ENCODE results near the gene CENPM. TPM values are rescaled to one million over a fixed set of nuclear protein-coding genes. Genes with fewer than 3 reads are reported as not detected.

CENPM gene
- total RNA-seq, result 3.2 TPM

- peak; percentile 91 for DNase-seq (ENCODE audit: low spot score)
These were observed at the start of gene CENPM for GRCh38 chr22:41946629-41947423. Gene CENPM, minus strand, starts transcription at chr22:41947152. Its CDS starts 76 bp downstream, at chr22:41947076.

- no peak for DNase-seq (ENCODE audit: low spot score)
These were observed 48.3 kb upstream of the CENPM start for GRCh38 chr22:41995211-41995610.

- no peak for DNase-seq (ENCODE audit: low spot score)
These were observed 45.5 kb upstream of the CENPM start for GRCh38 chr22:41992496-41992895.

- no peak for DNase-seq (ENCODE audit: low spot score)
These were observed 44.2 kb upstream of the CENPM start for GRCh38 chr22:41991111-41991510.

GRCh38 chr22:41989246-41989645 lies 42.3 kb upstream of the CENPM start:
- no peak for DNase-seq (ENCODE audit: low spot score)

GRCh38 chr22:41987276-41987675 lies 40.3 kb upstream of the CENPM start:
- no peak for DNase-seq (ENCODE audit: low spot score)

- DNase-seq (ENCODE audit: low spot score), result no peak
These were observed 36.8 kb upstream of the CENPM start for GRCh38 chr22:41983513-41984405.

- DNase-seq (ENCODE audit: low spot score), result no peak
These were observed 35.9 kb upstream of the CENPM start for GRCh38 chr22:41982865-41983264.

- no peak for DNase-seq (ENCODE audit: low spot score)
These were observed 32.7 kb upstream of the CENPM start for GRCh38 chr22:41979423-41980250.

- no peak for DNase-seq (ENCODE audit: low spot score)
These were observed 31.8 kb upstream of the CENPM start for GRCh38 chr22:41978732-41979131.

GRCh38 chr22:41976961-41977566 lies 30.1 kb upstream of the CENPM start:
- DNase-seq (ENCODE audit: low spot score), result no peak

- DNase-seq (ENCODE audit: low spot score), result peak; percentile 45
These were observed 29.3 kb upstream of the CENPM start for GRCh38 chr22:41976070-41976901.

- no peak for DNase-seq (ENCODE audit: low spot score)
These were observed 28.5 kb upstream of the CENPM start for GRCh38 chr22:41975299-41976069.

GRCh38 chr22:41974691-41975290 lies 27.8 kb upstream of the CENPM start:
- DNase-seq (ENCODE audit: low spot score), result no peak

- DNase-seq (ENCODE audit: low spot score), result no peak
These were observed 24.5 kb upstream of the CENPM start for GRCh38 chr22:41971431-41971830.

- no peak for DNase-seq (ENCODE audit: low spot score)
These were observed 23.6 kb upstream of the CENPM start for GRCh38 chr22:41970601-41971000.

GRCh38 chr22:41969110-41969646 lies 22.2 kb upstream of the CENPM start, which contains the start of gene SEPTIN3:
Gene SEPTIN3, plus strand, starts transcription at chr22:41969443. Its CDS starts 2,050 bp downstream, at chr22:41971493.
- no peak for DNase-seq (ENCODE audit: low spot score)

- no peak for DNase-seq (ENCODE audit: low spot score)
These were observed 21.6 kb upstream of the CENPM start for GRCh38 chr22:41968601-41969000.
